Keratinocyte (primary cell): ENCODE results near the gene HJV.

Source experiments
- EZH2 ChIP-seq: IDR thresholded peaks from one replicate; pipeline ENCODE4 v1.6.1; 2012; ENCODE audit warnings: inconsistent platforms, mild to moderate bottlenecking, low read length, moderate library complexity
- TF ChIP-seq, protein P1 (sequence below), 3 experiments: IDR thresholded peaks in 1 of 3; conservative IDR thresholded peaks in 1 of 3; optimal IDR thresholded peaks in 1 of 3; 2 replicates in 2 of 3; 3 replicates in 1 of 3; pipeline versions ENCODE3 to v1.5.1; 2011; ENCODE audit warnings: low read length in 3 of 3, mild to moderate bottlenecking in 3 of 3, moderate library complexity in 2 of 3, control low read depth in 1 of 3, inconsistent platforms in 1 of 3; ENCODE audit not compliant: insufficient read depth in 2 of 3; ENCODE audit errors: extremely low read depth in 1 of 3

DNA sequence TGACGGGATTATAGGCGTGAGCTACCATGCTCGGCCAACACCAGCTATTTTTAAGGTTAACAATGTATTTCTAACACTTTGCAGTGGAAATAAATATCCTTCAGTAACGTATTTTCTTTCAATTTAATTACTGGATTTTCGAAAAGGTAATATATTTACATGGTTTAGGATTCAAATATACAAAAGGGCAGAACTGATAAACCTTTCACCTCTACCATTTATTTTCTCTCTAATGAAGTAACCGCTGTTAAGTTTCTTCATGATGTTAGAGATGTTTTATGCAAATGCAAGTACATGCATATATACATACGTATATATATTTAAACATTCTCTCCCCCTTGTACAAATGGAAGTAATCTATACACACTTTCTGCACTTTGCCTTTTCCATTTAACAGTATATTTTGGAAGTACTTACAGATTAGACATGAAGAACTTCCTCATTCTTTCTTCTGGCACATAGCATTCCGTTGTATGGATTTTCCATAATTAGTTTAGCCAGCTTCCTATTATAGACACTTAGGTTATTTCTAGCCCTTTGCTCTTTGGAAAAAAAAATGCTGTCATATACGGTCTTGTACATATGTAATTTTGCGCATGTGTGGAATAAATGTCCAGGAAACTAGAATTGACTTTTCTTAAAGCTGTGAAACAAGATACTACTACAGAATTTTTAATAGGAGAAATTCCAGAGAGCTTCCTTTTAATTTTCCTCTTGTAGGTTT is 14.9 kb upstream of the HJV start:
- TF ChIP-seq, protein P1, sequence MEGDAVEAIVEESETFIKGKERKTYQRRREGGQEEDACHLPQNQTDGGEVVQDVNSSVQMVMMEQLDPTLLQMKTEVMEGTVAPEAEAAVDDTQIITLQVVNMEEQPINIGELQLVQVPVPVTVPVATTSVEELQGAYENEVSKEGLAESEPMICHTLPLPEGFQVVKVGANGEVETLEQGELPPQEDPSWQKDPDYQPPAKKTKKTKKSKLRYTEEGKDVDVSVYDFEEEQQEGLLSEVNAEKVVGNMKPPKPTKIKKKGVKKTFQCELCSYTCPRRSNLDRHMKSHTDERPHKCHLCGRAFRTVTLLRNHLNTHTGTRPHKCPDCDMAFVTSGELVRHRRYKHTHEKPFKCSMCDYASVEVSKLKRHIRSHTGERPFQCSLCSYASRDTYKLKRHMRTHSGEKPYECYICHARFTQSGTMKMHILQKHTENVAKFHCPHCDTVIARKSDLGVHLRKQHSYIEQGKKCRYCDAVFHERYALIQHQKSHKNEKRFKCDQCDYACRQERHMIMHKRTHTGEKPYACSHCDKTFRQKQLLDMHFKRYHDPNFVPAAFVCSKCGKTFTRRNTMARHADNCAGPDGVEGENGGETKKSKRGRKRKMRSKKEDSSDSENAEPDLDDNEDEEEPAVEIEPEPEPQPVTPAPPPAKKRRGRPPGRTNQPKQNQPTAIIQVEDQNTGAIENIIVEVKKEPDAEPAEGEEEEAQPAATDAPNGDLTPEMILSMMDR (optimal IDR thresholded peaks at IDR 0.05 in 1 of 3, IDR thresholded peaks at IDR 0.05 in 1 of 3, conservative IDR thresholded peaks at IDR 0.05 in 1 of 3; ENCODE audit: extremely low read depth in 1 of 3, insufficient read depth in 2 of 3, low read length in 3 of 3): no peak
- no peak for TF ChIP-seq EZH2
